ENCODE results near the gene SUPT20H.

DNA sequence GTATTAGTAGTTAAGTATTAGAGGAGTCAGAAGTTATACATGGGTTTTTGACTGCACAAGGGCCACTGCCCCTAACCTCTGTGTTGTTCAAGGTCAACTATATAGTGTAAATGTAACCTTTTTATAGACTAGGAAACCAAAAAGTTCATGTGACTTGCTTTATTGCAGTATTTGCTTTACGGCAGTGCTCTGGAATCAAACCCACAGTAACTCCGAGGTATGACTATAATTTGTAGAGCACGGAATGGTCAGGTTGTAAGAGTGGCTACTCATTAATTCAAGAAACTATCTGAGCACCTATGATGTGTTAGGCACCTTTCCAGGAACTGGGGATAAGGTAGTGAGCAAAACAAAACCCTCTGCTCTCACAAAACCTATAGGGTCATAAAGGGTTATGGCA lies 22.2 kb downstream of the SUPT20H start:
- TF ChIP-seq, protein P1, sequence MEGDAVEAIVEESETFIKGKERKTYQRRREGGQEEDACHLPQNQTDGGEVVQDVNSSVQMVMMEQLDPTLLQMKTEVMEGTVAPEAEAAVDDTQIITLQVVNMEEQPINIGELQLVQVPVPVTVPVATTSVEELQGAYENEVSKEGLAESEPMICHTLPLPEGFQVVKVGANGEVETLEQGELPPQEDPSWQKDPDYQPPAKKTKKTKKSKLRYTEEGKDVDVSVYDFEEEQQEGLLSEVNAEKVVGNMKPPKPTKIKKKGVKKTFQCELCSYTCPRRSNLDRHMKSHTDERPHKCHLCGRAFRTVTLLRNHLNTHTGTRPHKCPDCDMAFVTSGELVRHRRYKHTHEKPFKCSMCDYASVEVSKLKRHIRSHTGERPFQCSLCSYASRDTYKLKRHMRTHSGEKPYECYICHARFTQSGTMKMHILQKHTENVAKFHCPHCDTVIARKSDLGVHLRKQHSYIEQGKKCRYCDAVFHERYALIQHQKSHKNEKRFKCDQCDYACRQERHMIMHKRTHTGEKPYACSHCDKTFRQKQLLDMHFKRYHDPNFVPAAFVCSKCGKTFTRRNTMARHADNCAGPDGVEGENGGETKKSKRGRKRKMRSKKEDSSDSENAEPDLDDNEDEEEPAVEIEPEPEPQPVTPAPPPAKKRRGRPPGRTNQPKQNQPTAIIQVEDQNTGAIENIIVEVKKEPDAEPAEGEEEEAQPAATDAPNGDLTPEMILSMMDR (IDR thresholded peaks at IDR 0.05; ENCODE audit: insufficient read depth, low read length, poor library complexity, severe bottlenecking) = no peak
- no peak for TF ChIP-seq EZH2phosphoT487 (conservative IDR thresholded peaks at IDR 0.05; ENCODE audit: low read length)
